DMS 273 (cell line): Measurements from ENCODE around the gene DBX2.
A peak's percentile ranks its signal among the peaks of the same experiment; 100 is the strongest.
"Not testable (repeated sequence)": the region's sequence is repeated elsewhere in the genome, so short reads cannot be mapped to it uniquely, and the experiment has no call there.

Experiments
- DNase-seq: peaks from one replicate; lab custom pipeline; 2025; ENCODE audit not compliant: unreplicated experiment; lab: John Stamatoyannopoulos, UW

Gene DBX2

GRCh38 chr12:45012749-45013148, 38.1 kb downstream of the DBX2 start:
- no peak for DNase-seq

GRCh38 chr12:45010059-45010458, 40.8 kb downstream of the DBX2 start:
- DNase-seq: no peak

- no peak for DNase-seq
These were observed 42.7 kb downstream of the DBX2 start for GRCh38 chr12:45008211-45008610.

DNA sequence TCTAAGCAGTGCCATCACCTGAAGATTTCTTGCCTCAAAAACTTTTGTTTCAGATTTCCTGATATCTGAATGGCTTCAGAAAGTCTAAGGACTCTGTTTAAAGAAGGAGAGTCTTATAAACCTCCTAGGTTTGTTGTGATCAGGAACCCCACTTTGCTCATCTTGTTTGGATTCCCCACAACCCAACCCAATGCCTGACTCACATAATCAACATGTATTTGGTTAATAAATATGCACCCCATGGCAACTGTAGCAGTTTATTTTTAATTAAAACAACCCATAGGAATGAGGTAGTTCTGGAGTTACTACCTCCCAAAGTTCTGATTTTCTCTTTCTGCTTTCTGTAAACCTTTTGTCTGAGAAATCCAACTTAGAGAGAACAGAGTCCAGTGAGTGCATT, 51.5 kb downstream of the DBX2 start:
- DNase-seq: no peak

DNA sequence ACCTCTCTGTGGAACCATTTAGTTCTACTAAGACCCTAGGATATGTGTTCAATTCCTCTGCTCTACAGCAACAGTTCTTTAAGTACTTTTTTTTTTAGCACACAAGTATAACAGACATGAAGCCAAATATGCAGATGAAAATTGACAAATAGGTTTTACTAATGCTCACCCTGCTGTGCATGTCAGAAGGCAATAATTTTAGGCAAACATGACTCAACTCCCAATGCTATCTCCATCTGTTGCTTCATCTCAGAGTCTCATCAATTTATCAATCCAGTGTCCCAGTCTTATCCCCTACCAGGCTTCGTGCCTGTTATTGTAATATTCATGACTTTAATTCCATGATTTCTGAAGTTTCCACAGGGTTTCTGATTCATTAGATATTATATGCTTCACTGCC, 57.7 kb downstream of the DBX2 start:
- no peak for DNase-seq

DNA sequence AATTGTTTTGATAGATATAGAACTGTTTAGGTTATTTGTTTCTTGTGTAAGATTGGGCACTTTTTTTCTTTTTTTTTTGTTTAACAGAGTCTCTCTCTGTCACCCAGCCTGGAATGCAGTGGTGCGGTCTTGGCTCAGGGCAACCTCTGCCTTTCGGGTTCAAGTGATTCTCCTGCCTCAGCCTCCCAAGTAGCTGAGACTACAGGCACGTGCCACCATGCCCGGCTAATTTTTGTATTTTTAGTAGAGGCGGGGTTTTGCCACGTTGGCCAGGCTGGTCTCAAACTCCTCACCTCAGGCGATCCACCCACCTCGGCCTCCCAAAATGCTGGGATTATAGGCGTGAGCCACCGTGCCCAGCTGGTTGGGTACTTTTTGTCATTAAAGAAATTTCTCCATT, 66.0 kb downstream of the DBX2 start:
- not testable (repeated sequence) for DNase-seq

DNA sequence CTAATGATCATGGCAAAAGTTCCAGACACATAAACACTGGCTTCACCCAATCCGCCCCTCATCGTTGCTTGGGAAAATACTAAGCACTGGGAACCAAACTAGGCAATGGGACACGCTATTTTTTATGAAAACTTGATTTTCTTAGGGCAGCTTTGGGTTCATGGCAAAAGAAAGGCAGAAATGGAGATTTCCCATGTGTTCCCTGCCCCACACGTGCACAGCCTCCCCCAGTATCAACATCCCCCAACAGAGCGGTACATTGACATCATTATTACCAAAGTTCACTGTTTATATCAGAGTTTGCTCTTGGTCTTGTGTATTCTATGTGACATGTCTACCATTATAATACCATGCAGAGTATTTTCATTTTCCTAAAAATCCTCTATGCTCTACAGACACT, 71.0 kb downstream of the DBX2 start:
- DNase-seq: no peak

DNA sequence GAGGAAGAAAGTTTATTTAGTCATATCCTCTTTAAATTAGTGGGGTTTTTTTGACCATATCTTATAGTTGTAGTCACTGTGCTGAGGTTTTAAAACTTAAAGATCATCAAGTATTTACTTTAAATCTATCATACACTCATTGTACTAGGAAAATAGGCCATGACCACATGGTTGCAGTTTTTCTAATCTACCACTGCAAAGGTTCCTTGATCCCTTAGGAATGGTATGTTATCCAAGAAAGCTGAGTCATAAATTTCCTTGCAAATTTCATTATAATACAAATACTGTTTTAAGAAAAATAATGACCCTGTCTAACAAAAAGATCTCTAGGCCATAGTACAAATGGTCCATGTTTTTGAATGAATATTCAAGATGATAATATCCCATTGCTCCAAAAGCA, 74.7 kb downstream of the DBX2 start:
- DNase-seq: no peak

GRCh38 chr12:44972746-44973421, 78.0 kb downstream of the DBX2 start:
- DNase-seq: peak; percentile 59

GRCh38 chr12:44968965-44969364, 81.9 kb downstream of the DBX2 start:
- DNase-seq: no peak
